Central memory CD4-positive, alpha-beta T cell (primary cell): ENCODE data around the gene BIRC6.
A peak's percentile ranks its signal among the peaks of the same experiment; 100 is the strongest.
"Not testable (repeated sequence)": the region's sequence is repeated elsewhere in the genome, so short reads cannot be mapped to it uniquely, and the experiment has no call there.

Experiments used
- DNase-seq: peaks from one replicate; pipeline ENCODE4 v3.0.0; 2022

Gene BIRC6

GRCh38 chr2:32624812-32625211, 268.0 kb downstream of the BIRC6 start:
- no peak for DNase-seq

- DNase-seq: no peak
Observed at GRCh38 chr2:32626639-32627221, 269.9 kb downstream of the BIRC6 start.

GRCh38 chr2:32627441-32627813, 270.6 kb downstream of the BIRC6 start:
- no peak for DNase-seq

DNA sequence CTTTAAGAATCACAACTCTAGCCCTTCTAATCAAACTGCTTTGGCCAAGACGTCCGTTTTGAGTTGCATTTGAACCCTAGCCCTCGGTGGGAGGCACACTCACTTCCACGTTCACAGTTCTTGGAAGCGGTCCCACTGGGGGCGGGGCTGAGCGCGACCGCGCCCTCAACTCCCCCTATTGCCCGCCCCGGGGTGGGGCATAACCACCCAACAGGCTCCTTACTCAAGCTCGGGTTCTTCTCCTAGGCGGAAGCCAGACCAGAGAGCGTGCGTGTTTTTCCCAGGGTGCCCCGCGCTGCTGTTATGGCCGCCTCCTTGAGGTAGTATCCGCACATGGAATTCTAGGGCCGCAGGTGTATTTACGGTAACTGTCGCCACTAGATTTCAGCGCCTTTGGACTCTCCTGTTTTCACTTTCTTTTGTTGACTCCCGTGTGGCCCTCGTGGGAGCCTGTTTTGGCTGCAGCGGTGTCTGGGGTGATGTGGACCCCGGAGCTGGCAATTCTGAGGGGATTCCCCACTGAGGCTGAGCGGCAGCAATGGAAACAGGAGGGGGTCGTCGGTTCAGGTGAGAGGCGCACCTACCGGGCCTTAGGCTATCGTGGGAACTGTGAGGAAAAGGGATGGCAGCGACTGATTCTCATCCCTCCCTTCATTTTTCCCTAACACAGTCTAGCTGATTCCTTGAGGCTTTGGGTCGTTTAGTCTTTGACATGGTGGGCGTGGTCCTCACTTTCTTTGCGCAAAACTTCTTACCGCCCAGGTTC, 271.2 kb downstream of the BIRC6 start, which contains the start of gene TTC27:
Gene TTC27 (plus strand): TSS at position 237 of the 766 bp plus-strand sequence. CDS start 243 bp downstream, at position 480.
- peak; percentile 95 for DNase-seq

GRCh38 chr2:32632089-32632488, 275.3 kb downstream of the BIRC6 start:
- DNase-seq: no peak

- no peak for DNase-seq
Observed at GRCh38 chr2:32633040-32633439, 276.2 kb downstream of the BIRC6 start.

- DNase-seq: not testable (repeated sequence)
Observed at GRCh38 chr2:32638548-32638947, 281.7 kb downstream of the BIRC6 start.

- DNase-seq: no peak
Observed at GRCh38 chr2:32641180-32641579, 284.4 kb downstream of the BIRC6 start.

DNA sequence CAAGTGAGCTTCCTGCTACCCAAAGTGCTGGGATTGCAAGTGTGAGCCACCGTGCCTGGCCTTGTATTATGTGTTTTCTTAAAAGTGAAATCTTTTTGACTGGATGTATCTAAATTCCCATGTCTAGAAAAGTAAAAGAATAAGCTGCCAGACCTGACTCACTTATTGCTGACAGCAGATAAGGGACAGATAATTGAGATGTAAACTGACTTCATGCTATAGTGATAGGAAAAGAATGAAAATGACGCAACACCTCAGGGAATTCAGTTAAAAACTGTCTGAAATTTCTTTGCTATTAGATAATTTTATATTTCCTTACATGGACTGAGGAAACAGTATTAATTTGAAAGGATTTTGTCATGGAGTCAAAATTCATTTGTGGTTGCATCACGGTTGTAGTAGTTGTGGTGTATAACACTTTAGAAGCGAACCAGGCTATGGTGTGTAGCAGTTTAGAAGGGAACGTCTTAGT, 290.4 kb downstream of the BIRC6 start:
- DNase-seq: no peak

GRCh38 chr2:32652555-32653209, 295.9 kb downstream of the BIRC6 start:
- no peak for DNase-seq

DNA sequence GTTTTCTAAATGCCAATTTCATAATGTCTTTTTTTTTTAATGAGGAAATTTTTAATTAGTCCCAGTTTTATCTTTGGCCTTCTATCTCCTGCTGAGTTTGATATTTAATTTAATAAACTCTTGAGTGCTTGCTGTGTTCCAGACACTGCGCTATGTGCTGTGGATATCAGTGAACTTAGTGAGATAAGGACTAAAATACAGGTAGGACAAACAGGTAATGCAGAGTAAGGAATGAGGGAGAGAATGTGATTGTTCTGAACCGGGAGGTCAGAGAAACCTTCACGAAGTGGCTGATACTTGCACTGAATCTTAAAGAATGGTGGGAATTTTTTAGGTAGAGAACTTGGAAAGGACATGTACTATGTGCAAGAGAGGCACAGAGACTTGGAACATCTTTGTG, 299.2 kb downstream of the BIRC6 start:
- no peak for DNase-seq

GRCh38 chr2:32663864-32664263, 307.0 kb downstream of the BIRC6 start:
- no peak for DNase-seq

- DNase-seq: no peak
Observed at GRCh38 chr2:32666704-32667103, 309.9 kb downstream of the BIRC6 start.

DNA sequence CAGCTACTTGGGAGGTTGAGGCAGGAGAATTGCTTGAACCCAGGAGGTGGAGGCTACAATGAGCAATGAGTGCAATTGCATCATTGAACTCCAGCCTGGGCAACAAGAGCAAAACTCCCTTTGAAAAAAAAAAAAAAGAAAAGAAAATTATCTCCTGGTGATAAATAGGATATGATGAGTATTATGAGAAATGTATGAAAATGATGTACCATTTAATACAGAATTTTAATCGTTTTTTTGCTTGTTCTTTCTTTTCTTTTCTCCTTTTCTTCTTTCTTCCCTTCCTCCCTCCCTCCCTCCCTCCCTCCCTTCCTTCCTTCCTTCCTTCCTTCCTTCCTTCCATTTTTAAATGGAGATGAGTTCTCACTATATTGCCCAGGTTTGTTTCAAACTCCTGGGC, 311.4 kb downstream of the BIRC6 start:
- DNase-seq: no peak
